Measurements from ENCODE around the gene PI3. TPM values are rescaled to one million over a fixed set of nuclear protein-coding genes. Genes with fewer than 3 reads are reported as not detected.
A peak's percentile ranks its signal among the peaks of the same experiment; 100 is the strongest.

PI3 gene
- total and polyA plus RNA-seq, 2 of the 8 experiments (the other 6 are each of a cell fraction or from before 2014, with no cell fraction given), result not detected

- Histone ChIP-seq H2BK12ac (ENCODE audit: low read depth, low read length) (no peak within 1 kb of the TSS), H3K4me2 (ENCODE audit: insufficient read depth in 1 of 2, low read depth in 2 of 2, low read length in 2 of 2) (no peak within 1 kb of the TSS), H2AFZ (ENCODE audit: low read length) (0 out of 2 replicates have a peak within 1 kb of the TSS, but pooled peaks have one; percentile 41), H2BK20ac (ENCODE audit: low read length) (no peak within 1 kb of the TSS), H3K4me3 (ENCODE audit: extremely low read depth in 1 of 4, insufficient read depth in 2 of 4, low read depth in 3 of 4, low read length in 4 of 4) (no peak within 1 kb of the TSS), H4K91ac (replicated peaks; ENCODE audit: insufficient read length, low read length) (no peak within 1 kb of the TSS), H3K27me3 (replicated peaks in 1 of 4; ENCODE audit: control insufficient read depth in 3 of 4, extremely low read depth in 1 of 4, insufficient read depth in 3 of 4, low read length in 3 of 4) (no peaks in the 10 kb centered on the region; a peak in 1 of 7 replicates), H3K9me3 (ENCODE audit: insufficient read depth in 2 of 2, low read depth in 1 of 2, low read length in 1 of 2) (no peaks in the 10 kb centered on the region), H2BK5ac (ENCODE audit: low read depth, low read length) (no peak within 1 kb of the TSS), H3K79me1 (ENCODE audit: low read depth, low read length) (no peaks in the 10 kb centered on the region), H2AK5ac (ENCODE audit: low read depth, low read length) (no peak within 1 kb of the TSS), H4K8ac (ENCODE audit: extremely low read depth, insufficient read depth, low read length) (no peak within 1 kb of the TSS), H3K23me2 (ENCODE audit: low read depth, low read length) (no peaks in the 10 kb centered on the region), H4K5ac (ENCODE audit: insufficient read length, low read depth, low read length) (no peak within 1 kb of the TSS), H3K14ac (ENCODE audit: insufficient read length) (no peak within 1 kb of the TSS), H4K20me1 (replicated peaks in 1 of 2; ENCODE audit: control insufficient read depth in 1 of 2, insufficient read depth in 2 of 2, low read length in 2 of 2) (no peaks in the 10 kb centered on the region), H3K4me1 (replicated peaks in 1 of 4; ENCODE audit: control insufficient read depth in 3 of 4, insufficient read depth in 4 of 4, low read length in 3 of 4) (no peaks in the 10 kb centered on the region), H3K56ac (replicated peaks; ENCODE audit: insufficient read length, low read depth, low read length) (no peak within 1 kb of the TSS), H2BK15ac (ENCODE audit: low read length) (no peak within 1 kb of the TSS), H2BK120ac (replicated peaks; ENCODE audit: low read depth, low read length) (no peak within 1 kb of the TSS), H3K18ac (ENCODE audit: extremely low read depth, low read length) (no peak within 1 kb of the TSS), H3K4ac (replicated peaks; ENCODE audit: insufficient read length, low read depth, low read length) (no peak within 1 kb of the TSS), H3K36me3 (ENCODE audit: control insufficient read depth in 2 of 4, insufficient read depth in 4 of 4, low read length in 3 of 4) (no peaks in the 10 kb centered on the region), H3K23ac (ENCODE audit: insufficient read length) (no peak within 1 kb of the TSS), H3K79me2 (ENCODE audit: control insufficient read depth in 1 of 2, insufficient read depth in 2 of 2, low read length in 2 of 2) (no peaks in the 10 kb centered on the region), H3K9ac (replicated peaks in 1 of 4; ENCODE audit: extremely low read depth in 1 of 4, low read depth in 3 of 4, low read length in 3 of 4) (no peak within 1 kb of the TSS), H3K27ac (ENCODE audit: low read depth, low read length) (no peak within 1 kb of the TSS)
- FAIRE-seq (no peak), DNase-seq (ENCODE audit: low read depth in 1 of 2, low spot score in 2 of 2) (no peak)
- ChIA-PET POLR2A (ENCODE audit: partially characterized antibody) (interaction anchor here (1.5 kb wide), 1 partner anchor 9 kb away, joined by 3 read pairs; no protein-coding TSS in a partner anchor), CTCF (ENCODE audit: partially characterized antibody) (interaction anchor here (0.9 to 1.2 kb wide), 2 partner anchors 13 to 82 kb away, joined by 3 to 6 read pairs; no protein-coding TSS in a partner anchor)
- 90% methylated on average over 4 of the region's 4 CpGs; no CpG with 5 or more reads in 1 of the 2 experiments for WGBS, 2 experiments (ENCODE audit: extremely low coverage in 1 of 2, insufficient coverage in 1 of 2, insufficient read length in 1 of 2, insufficient replicate concordance in 2 of 2, low coverage in 1 of 2, low lambda C conversion rate in 2 of 2, missing lambda C conversion rate in 1 of 2)
- TF ChIP-seq EGR1 (IDR thresholded peaks at IDR 0.05; ENCODE audit: borderline replicate concordance, low read depth, low read length) (no peak), KDM4A (IDR thresholded peaks at IDR 0.05; ENCODE audit: low read depth, low read length, severe bottlenecking) (no peak), POLR2AphosphoS5 (IDR thresholded peaks at IDR 0.05; ENCODE audit: low read depth, low read length) (no peak), RFX5 (IDR thresholded peaks at IDR 0.05; ENCODE audit: borderline replicate concordance, low read depth, low read length) (no peak), TBP (IDR thresholded peaks at IDR 0.05; ENCODE audit: low read depth, low read length) (no peak), POLR2A (IDR thresholded peaks at IDR 0.05; ENCODE audit: control extremely low read depth in 1 of 2, low read depth in 2 of 2, low read length in 2 of 2) (no peak), CBX8 (IDR thresholded peaks at IDR 0.05; ENCODE audit: borderline replicate concordance, low read depth, low read length) (no peak), SP4 (IDR thresholded peaks at IDR 0.05; ENCODE audit: low read length) (no peak), SAP30 (IDR thresholded peaks at IDR 0.05; ENCODE audit: insufficient read depth, insufficient replicate concordance, low read length) (no peak), GABPA (IDR thresholded peaks at IDR 0.05; ENCODE audit: borderline replicate concordance, insufficient read depth, low read length) (no peak)
- TF ChIP-seq, protein P1, sequence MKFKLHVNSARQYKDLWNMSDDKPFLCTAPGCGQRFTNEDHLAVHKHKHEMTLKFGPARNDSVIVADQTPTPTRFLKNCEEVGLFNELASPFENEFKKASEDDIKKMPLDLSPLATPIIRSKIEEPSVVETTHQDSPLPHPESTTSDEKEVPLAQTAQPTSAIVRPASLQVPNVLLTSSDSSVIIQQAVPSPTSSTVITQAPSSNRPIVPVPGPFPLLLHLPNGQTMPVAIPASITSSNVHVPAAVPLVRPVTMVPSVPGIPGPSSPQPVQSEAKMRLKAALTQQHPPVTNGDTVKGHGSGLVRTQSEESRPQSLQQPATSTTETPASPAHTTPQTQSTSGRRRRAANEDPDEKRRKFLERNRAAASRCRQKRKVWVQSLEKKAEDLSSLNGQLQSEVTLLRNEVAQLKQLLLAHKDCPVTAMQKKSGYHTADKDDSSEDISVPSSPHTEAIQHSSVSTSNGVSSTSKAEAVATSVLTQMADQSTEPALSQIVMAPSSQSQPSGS (IDR thresholded peaks at IDR 0.05; ENCODE audit: low read length), result no peak
These were observed 46.4 kb downstream of the PI3 start, which contains the start of gene SEMG2 for GRCh38 chr20:45221076-45221475. TSS of gene SEMG2 (plus strand) at chr20:45221373. CDS start at chr20:45221390, 17 bp downstream.
